Body of pancreas (tissue), 4 donors: ENCODE data around the gene MAMSTR.
A peak's percentile ranks its signal among the peaks of the same experiment; 100 is the strongest.

ENCODE experiments used
- POLR2A ChIP-seq, 3 donors: fragments of 450-650 bp; IDR thresholded peaks; one replicate each; pipeline ENCODE4 v1.6.1; 2016; ENCODE audit warnings: antibody characterized with exemption in 3 of 3, mild to moderate bottlenecking in 2 of 3
- TF ChIP-seq, protein P1 (sequence below), 7 experiments: fragments of 450-650 bp in 4 of 7; fragments of 200-600 bp in 3 of 7; sonication (generic) in 3 of 7; IDR thresholded peaks; one replicate each; pipeline ENCODE4 v1.5.1; 2016 to 2019; ENCODE audit warnings: antibody characterized with exemption in 7 of 7

DNA sequence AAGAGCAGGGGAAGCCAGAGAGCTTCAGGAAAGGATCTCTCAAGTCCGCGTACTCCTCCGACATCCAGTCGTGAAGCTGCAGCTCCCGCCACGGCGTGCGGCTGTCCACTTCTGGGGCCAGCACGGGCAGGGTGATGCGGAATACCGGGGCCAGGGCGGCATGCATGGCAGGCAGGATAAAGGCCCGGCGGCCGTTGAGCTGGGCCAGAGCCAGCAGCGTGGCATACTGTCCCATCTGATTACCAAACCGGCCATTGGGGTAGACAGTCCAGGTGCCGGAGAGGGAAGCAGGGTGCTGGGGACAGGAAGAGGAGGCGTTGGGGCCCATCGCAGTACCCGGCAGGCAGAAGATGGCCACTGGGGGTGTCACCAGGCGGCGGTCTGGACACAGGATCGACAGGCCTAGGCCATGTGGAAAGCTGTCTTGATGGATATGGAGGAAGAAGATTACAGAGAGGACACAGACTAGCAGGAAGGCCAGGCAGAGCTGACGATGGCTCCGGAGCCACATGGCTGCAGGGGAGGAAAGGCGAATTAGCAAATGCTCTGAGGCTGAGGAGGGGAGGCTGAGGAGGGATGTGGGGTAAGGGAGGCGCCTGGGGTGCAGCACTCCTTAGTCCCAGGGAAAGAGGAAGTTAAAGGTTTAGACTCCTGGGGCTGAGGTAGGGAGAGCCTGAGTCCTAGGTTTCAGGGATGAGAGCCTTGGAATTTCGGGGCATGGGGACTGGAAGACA is 31.4 kb upstream of the MAMSTR start:
- TF ChIP-seq, protein P1, sequence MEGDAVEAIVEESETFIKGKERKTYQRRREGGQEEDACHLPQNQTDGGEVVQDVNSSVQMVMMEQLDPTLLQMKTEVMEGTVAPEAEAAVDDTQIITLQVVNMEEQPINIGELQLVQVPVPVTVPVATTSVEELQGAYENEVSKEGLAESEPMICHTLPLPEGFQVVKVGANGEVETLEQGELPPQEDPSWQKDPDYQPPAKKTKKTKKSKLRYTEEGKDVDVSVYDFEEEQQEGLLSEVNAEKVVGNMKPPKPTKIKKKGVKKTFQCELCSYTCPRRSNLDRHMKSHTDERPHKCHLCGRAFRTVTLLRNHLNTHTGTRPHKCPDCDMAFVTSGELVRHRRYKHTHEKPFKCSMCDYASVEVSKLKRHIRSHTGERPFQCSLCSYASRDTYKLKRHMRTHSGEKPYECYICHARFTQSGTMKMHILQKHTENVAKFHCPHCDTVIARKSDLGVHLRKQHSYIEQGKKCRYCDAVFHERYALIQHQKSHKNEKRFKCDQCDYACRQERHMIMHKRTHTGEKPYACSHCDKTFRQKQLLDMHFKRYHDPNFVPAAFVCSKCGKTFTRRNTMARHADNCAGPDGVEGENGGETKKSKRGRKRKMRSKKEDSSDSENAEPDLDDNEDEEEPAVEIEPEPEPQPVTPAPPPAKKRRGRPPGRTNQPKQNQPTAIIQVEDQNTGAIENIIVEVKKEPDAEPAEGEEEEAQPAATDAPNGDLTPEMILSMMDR (IDR thresholded peaks at IDR 0.05), result no peak
- peak in 1 of 3 donors; percentile 3 for TF ChIP-seq POLR2A (IDR thresholded peaks at IDR 0.05)
